Stimulated activated CD8-positive, alpha-beta memory T cell treated with anti-CD3 and anti-CD28 coated beads, Interleukin-12 subunit alpha, Interleukin-12 subunit beta, amount 100 ng/mL, for 4 hours (primary cell): ENCODE measurements around the gene ACOD1.
"Not testable (repeated sequence)": the region's sequence is repeated elsewhere in the genome, so short reads cannot be mapped to it uniquely, and the experiment has no call there.

Source experiments
- DNase-seq: peaks from one replicate; pipeline ENCODE4 v3.0.0-alpha.2; 2020; ENCODE audit warnings: low read depth

The ACOD1 gene

GRCh38 chr13:76953968-76954367 is 5.7 kb downstream of the ACOD1 start:
- DNase-seq = no peak

GRCh38 chr13:76954538-76954937 is 6.2 kb downstream of the ACOD1 start:
- DNase-seq = no peak

GRCh38 chr13:76955193-76955592 is 6.9 kb downstream of the ACOD1 start:
- DNase-seq = no peak

- DNase-seq = no peak
Observed at GRCh38 chr13:76955661-76956060, 7.3 kb downstream of the ACOD1 start.

GRCh38 chr13:76958841-76959432 is 10.6 kb downstream of the ACOD1 start:
- no peak for DNase-seq

GRCh38 chr13:76959734-76960133 is 11.4 kb downstream of the ACOD1 start:
- DNase-seq = not testable (repeated sequence)

GRCh38 chr13:76965759-76966421 is 17.6 kb downstream of the ACOD1 start:
- no peak for DNase-seq

GRCh38 chr13:76967031-76967430 is 18.7 kb downstream of the ACOD1 start:
- DNase-seq = no peak

GRCh38 chr13:76968041-76968440 is 19.7 kb downstream of the ACOD1 start:
- DNase-seq = no peak

GRCh38 chr13:76969488-76970365 is 21.4 kb downstream of the ACOD1 start:
- no peak for DNase-seq

GRCh38 chr13:76971215-76971614 is 22.9 kb downstream of the ACOD1 start:
- DNase-seq = no peak

GRCh38 chr13:76971851-76972829 is 23.8 kb downstream of the ACOD1 start:
- no peak for DNase-seq

GRCh38 chr13:76973920-76974617 is 25.8 kb downstream of the ACOD1 start:
- no peak for DNase-seq

- DNase-seq = no peak
Observed at GRCh38 chr13:76974618-76974975, 26.3 kb downstream of the ACOD1 start.

GRCh38 chr13:76975863-76976262 is 27.6 kb downstream of the ACOD1 start:
- no peak for DNase-seq

GRCh38 chr13:76976490-76976889 is 28.2 kb downstream of the ACOD1 start:
- DNase-seq = no peak

GRCh38 chr13:76976929-76977328 is 28.6 kb downstream of the ACOD1 start:
- DNase-seq = no peak

GRCh38 chr13:76980075-76980718 is 31.9 kb downstream of the ACOD1 start:
- peak; percentile 64 for DNase-seq

- no peak for DNase-seq
Observed at GRCh38 chr13:76982061-76982460, 33.8 kb downstream of the ACOD1 start.

- DNase-seq = no peak
Observed at GRCh38 chr13:76983676-76984075, 35.4 kb downstream of the ACOD1 start.

- peak; percentile 58 for DNase-seq
Observed at GRCh38 chr13:76991432-76991795, 43.1 kb downstream of the ACOD1 start.
